Measurements from ENCODE around the gene REPIN1.

GRCh38 chr7:150345012-150345411 is 23.6 kb upstream of the REPIN1 start:
- no peak for TF ChIP-seq EZH2 (IDR thresholded peaks at IDR 0.05; ENCODE audit: borderline replicate concordance, low read depth, low read length, severe bottlenecking)
- TF ChIP-seq, protein P1, sequence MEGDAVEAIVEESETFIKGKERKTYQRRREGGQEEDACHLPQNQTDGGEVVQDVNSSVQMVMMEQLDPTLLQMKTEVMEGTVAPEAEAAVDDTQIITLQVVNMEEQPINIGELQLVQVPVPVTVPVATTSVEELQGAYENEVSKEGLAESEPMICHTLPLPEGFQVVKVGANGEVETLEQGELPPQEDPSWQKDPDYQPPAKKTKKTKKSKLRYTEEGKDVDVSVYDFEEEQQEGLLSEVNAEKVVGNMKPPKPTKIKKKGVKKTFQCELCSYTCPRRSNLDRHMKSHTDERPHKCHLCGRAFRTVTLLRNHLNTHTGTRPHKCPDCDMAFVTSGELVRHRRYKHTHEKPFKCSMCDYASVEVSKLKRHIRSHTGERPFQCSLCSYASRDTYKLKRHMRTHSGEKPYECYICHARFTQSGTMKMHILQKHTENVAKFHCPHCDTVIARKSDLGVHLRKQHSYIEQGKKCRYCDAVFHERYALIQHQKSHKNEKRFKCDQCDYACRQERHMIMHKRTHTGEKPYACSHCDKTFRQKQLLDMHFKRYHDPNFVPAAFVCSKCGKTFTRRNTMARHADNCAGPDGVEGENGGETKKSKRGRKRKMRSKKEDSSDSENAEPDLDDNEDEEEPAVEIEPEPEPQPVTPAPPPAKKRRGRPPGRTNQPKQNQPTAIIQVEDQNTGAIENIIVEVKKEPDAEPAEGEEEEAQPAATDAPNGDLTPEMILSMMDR (IDR thresholded peaks at IDR 0.05; ENCODE audit: borderline replicate concordance, extremely low read depth, low read length, poor library complexity, severe bottlenecking) = no peak

All from DND-41 (cell line).